AG04449 (cell line): Measurements from ENCODE around the gene SHISA5.
A peak's percentile ranks its signal among the peaks of the same experiment; 100 is the strongest.

Experiments used
- CTCF ChIA-PET: fragments of 350-600 bp; formaldehyde crosslinking; extraction: SDS; loops from one replicate; lab custom pipeline; 2021; ENCODE audit warnings: antibody characterized with exemption; lab: Yijun Ruan, JAX
- POLR2A ChIA-PET: fragments of 400-600, 350-600 bp; formaldehyde crosslinking; extraction: SDS; loops from one replicate; lab custom pipeline; 2020; ENCODE audit warnings: antibody characterized with exemption, inconsistent platforms; lab: Yijun Ruan, JAX
- DNase-seq: peaks from one replicate; pipeline ENCODE4 v3.0.0-alpha.2; 2010; ENCODE audit warnings: low read depth, low spot score
- H3K4me3 ChIP-seq: 2 replicates; pipeline ENCODE4 v1.5.1; 2011; ENCODE audit warnings: low read depth, mild to moderate bottlenecking, control low read depth, low read length
- TF ChIP-seq, protein P1 (sequence below): IDR thresholded peaks from one replicate; pipeline ENCODE4 v1.5.1; 2011; ENCODE audit warnings: mild to moderate bottlenecking, moderate library complexity, low read length, control low read depth, inconsistent platforms; ENCODE audit not compliant: insufficient read depth; ENCODE audit errors: missing control alignments

The SHISA5 gene

DNA sequence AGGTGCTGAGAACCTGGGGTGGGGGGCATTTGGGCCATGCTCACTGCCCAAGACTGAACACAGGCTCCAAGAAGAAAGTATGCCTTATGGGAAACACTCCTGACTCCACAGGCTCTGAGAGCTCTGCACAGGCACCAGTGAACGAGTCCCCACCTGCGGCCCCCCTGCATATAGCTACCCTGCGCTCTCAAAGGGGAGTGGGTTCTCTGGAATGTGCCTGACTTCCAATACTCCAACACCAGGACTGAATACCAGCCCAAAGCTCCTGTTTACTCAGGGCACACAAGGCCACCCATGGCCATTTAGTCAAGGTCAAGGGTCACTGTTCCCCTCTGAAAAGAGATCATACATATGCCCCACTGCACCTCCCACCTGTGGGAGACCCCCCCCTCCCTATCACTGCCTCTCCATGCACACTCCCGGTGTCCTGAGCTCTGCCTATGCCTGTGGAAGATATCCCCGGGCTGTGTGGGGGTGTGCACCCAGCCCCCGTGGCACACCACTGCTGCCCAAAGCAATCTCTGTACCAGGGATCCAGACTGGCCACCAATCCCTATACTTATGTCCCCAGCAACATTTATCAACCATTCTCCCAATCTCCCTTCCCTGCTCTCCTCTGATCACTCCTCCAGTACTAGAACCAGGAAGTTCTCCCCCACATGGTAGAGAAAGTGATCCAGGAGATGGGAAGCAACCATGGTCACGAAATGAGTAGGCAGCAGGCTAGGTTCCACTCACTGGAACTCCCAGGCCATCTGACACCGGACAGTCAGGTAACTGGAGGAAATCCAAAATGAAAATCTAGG lies 72.5 kb downstream of the SHISA5 start:
- TF ChIP-seq, protein P1, sequence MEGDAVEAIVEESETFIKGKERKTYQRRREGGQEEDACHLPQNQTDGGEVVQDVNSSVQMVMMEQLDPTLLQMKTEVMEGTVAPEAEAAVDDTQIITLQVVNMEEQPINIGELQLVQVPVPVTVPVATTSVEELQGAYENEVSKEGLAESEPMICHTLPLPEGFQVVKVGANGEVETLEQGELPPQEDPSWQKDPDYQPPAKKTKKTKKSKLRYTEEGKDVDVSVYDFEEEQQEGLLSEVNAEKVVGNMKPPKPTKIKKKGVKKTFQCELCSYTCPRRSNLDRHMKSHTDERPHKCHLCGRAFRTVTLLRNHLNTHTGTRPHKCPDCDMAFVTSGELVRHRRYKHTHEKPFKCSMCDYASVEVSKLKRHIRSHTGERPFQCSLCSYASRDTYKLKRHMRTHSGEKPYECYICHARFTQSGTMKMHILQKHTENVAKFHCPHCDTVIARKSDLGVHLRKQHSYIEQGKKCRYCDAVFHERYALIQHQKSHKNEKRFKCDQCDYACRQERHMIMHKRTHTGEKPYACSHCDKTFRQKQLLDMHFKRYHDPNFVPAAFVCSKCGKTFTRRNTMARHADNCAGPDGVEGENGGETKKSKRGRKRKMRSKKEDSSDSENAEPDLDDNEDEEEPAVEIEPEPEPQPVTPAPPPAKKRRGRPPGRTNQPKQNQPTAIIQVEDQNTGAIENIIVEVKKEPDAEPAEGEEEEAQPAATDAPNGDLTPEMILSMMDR: no peak
- CTCF ChIA-PET: interaction anchor here (1.1 to 17.0 kb wide), 9 partner anchors 8 to 238 kb away, joined by 3 to 948 read pairs (median 16); partner anchors contain the start of genes ATRIP, CCDC51 and TMA7
- no peak overlapping the region for H3K4me3 ChIP-seq
- no peak for DNase-seq
- POLR2A ChIA-PET: no interaction called here

DNA sequence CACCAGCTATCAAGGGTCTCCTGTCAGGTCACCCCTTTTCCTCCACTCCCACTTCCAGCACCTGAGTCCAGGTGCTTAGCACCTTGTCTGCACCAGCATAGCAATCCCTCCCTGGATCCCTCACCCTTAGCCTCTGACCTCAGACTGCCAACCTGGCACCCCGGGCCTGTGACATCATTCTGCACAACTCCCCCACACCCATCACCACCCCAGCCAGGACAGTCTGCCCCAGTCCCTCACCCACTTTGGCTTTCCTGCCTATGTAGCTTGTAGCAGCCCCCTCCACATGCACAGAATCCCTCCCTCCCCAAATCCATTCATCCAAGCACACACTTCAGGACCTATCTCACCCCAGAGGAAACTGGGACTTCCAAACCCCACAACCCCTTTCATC lies 73.3 kb downstream of the SHISA5 start:
- DNase-seq: no peak
- CTCF ChIA-PET: interaction anchor here (0.6 to 17.0 kb wide), 6 partner anchors 9 to 238 kb away, joined by 3 to 948 read pairs (median 11); partner anchors contain the start of genes CCDC51 and TMA7
- TF ChIP-seq, protein P1: no peak
- POLR2A ChIA-PET: no interaction called here
- H3K4me3 ChIP-seq: no peak overlapping the region

DNA sequence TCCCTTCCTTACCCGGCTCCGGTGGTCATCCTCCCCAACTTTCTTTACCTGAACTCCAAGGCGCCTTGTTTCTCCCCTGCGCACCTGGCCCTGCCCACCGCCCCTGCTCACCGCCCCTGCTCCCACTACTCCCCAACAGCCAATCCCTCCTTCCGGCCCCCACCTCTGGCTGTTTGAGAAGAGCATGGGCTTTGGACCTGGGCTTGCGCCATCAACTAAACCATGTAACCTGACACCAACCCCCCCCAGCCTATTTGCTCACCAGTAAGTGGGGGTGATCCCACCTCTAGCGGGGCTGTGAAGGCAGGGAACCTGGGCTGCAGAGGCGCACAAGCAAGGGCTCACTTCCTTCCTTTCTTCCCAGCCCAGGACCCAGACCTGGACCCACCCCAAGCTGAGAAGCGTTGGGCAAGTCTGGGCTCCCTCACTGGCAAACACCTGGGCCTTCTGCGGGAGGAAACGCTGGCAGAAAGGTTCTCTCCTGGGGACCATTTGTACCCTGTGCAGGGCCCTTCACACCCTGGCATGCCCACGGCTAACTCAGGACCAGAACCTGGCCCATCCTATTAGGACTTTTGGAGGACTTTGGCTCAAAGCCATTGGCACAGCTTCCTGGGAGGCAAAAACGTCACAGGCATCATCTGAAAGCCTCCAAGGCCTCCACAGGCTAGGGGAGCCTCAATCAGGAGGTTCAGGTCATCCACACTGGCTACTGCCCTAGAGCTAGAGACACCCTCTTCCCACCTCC lies 73.8 kb downstream of the SHISA5 start, which contains the start of gene PLXNB1:
Gene PLXNB1 (minus strand): TSS at position 127 of the 748 bp plus-strand sequence. CDS start 5,475 bp downstream, outside the sequence.
- POLR2A ChIA-PET: no interaction called here
- peak within 1 kb of the TSS; percentile 68 for H3K4me3 ChIP-seq
- TF ChIP-seq, protein P1: no peak
- CTCF ChIA-PET: interaction anchor here (0.6 to 17.0 kb wide), 5 partner anchors 9 to 237 kb away, joined by 3 to 948 read pairs (median 16); partner anchors contain the start of genes CCDC51 and TMA7
- no peak for DNase-seq

DNA sequence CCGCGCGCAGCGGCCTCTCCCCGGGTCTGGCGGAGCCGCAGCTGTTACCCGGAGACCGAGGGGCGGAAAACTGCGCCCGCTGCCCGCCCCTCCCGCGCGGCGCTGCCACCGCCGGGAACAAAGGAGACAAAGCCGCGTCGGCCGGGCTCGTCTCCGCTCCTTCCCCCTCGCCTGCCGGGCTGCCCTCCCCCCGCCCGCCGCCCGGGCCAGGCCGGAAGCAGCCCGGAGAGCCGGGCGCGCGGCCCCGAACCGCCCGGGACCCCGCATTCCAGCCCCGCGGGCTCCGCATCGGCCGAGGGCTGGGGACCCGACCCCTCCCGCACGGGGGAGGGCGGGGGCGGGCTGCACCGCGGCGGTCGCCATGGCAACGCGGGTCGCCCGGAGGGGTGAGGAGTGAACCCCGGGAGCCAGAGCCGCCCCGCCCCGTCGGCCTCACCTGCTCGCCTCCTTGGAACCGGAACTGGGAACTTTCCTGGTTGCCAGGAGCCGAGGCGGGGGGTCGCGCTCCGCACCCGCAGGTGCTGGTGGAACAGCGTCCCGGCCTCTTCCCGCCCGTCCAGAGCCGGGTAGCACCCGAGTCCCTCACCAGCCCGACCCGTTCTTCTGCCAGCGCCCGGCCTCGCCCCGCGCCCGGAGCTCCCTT lies 74.5 kb downstream of the SHISA5 start:
- DNase-seq: no peak
- ChIA-PET CTCF (interaction anchor here (3.3 to 17.0 kb wide), 4 partner anchors 7 to 157 kb away, joined by 16 to 948 read pairs (median 413); partner anchors contain the start of genes CCDC51 and TMA7), POLR2A (no interaction called here)
- TF ChIP-seq, protein P1: no peak
- peak overlapping the region; percentile 68 for H3K4me3 ChIP-seq

DNA sequence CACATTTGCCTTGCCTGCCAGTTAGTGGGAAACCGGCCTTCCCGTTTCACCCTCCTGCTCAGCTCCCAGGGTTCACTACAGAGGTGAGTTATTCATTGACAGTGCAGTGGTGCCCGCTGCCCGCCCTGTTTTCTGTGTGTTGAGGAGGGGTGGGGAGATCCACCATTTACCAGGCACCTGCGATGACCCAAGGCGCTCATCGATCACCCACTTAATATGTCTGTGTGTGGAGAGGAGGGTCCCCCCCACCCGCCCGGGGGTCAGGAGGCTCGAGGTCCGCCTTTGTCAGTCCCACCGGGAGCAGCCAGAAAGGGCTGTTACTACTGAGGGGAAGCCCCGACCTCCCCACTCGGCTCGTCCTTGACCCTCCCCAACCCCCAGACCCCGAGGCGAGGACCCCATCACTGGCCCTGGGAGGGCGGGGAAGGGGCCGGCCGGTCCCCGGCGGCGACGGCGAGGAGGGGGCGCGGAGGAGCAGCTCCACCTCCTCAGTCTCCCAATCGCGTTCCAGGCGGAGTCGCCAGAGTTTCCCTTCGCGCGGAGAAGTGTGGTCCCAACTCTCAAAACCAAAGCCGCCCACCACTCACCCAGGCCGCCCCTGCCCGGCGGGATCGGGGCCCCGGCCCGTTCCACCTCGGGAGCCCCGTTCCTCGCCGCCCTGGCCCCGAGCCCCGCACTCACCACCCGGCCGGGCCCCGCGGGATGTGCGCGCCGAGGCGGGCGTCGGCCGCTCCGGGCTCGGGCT lies 75.2 kb downstream of the SHISA5 start:
- DNase-seq: no peak
- peak overlapping the region; percentile 68 for H3K4me3 ChIP-seq
- POLR2A ChIA-PET: no interaction called here
- CTCF ChIA-PET: interaction anchor here (3.3 to 17.0 kb wide), 4 partner anchors 8 to 157 kb away, joined by 16 to 948 read pairs (median 413); partner anchors contain the start of genes CCDC51 and TMA7
- TF ChIP-seq, protein P1: no peak
